Activated CD4-positive, alpha-beta T cell treated with anti-CD3 and anti-CD28 coated beads, Interleukin-2, amount 50 U/mL, for 1 hour (primary cell): Measurements from ENCODE around the gene KLHDC10.
A peak's percentile ranks its signal among the peaks of the same experiment; 100 is the strongest.
"Not testable (repeated sequence)": the region's sequence is repeated elsewhere in the genome, so short reads cannot be mapped to it uniquely, and the experiment has no call there.

Experiments
- DNase-seq: peaks from one replicate; pipeline ENCODE4 v3.0.0-alpha.2; 2020

KLHDC10 gene

GRCh38 chr7:130069978-130070860, at the start of gene KLHDC10:
Gene KLHDC10 (plus strand): TSS chr7:130070534. CDS start chr7:130070644, 110 bp downstream.
- peak; percentile 94 for DNase-seq

GRCh38 chr7:130021105-130021834, 49.1 kb upstream of the KLHDC10 start:
- no peak for DNase-seq

GRCh38 chr7:130022115-130022514, 48.2 kb upstream of the KLHDC10 start:
- no peak for DNase-seq

- no peak for DNase-seq
These were observed 47.6 kb upstream of the KLHDC10 start for GRCh38 chr7:130022623-130023175.

GRCh38 chr7:130024390-130024789, 45.9 kb upstream of the KLHDC10 start:
- DNase-seq = no peak

- no peak for DNase-seq
These were observed 37.6 kb upstream of the KLHDC10 start for GRCh38 chr7:130032698-130033097.

- no peak for DNase-seq
These were observed 32.6 kb upstream of the KLHDC10 start for GRCh38 chr7:130037703-130038102.

- DNase-seq = no peak
These were observed 29.8 kb upstream of the KLHDC10 start for GRCh38 chr7:130040576-130040975.

- DNase-seq = no peak
These were observed 22.5 kb upstream of the KLHDC10 start for GRCh38 chr7:130047831-130048230.

- no peak for DNase-seq
These were observed 21.4 kb upstream of the KLHDC10 start for GRCh38 chr7:130048906-130049305.

GRCh38 chr7:130052250-130052649, 18.1 kb upstream of the KLHDC10 start:
- DNase-seq = not testable (repeated sequence)

GRCh38 chr7:130055198-130055597, 15.1 kb upstream of the KLHDC10 start:
- DNase-seq = not testable (repeated sequence)

- DNase-seq = no peak
These were observed 8.1 kb upstream of the KLHDC10 start for GRCh38 chr7:130062246-130062645.

GRCh38 chr7:130063036-130063435, 7.3 kb upstream of the KLHDC10 start:
- peak; percentile 71 for DNase-seq

- not testable (repeated sequence) for DNase-seq
These were observed 5.8 kb upstream of the KLHDC10 start for GRCh38 chr7:130064580-130064926.

- no peak for DNase-seq
These were observed 4.7 kb upstream of the KLHDC10 start for GRCh38 chr7:130065500-130066152.

- no peak for DNase-seq
These were observed 956 bp upstream of the KLHDC10 start for GRCh38 chr7:130069179-130069977.

GRCh38 chr7:130070861-130071622, 708 bp downstream of the KLHDC10 start:
- no peak for DNase-seq

- DNase-seq = peak; percentile 43
These were observed 1.6 kb downstream of the KLHDC10 start for GRCh38 chr7:130071701-130072622.

- no peak for DNase-seq
These were observed 9.6 kb downstream of the KLHDC10 start for GRCh38 chr7:130079846-130080394.
